DOHH2 (cell line): ENCODE data around the gene RHBDD3.

Experiments used
- H3F3A ChIP-seq: fragments of 200-600 bp; sonication (generic), shearing (Covaris generic); 2 replicates; pipeline ENCODE4 v1.6.0; 2016; ENCODE audit warnings: antibody characterized with exemption, mild to moderate bottlenecking; ENCODE audit not compliant: control insufficient read depth, insufficient read depth
- H3K27ac ChIP-seq: fragments of 200-600 bp; sonication (generic); 2 replicates; pipeline ENCODE4 v1.5.1; 2014; ENCODE audit warnings: low read depth, mild to moderate bottlenecking, low read length, moderate library complexity
- H3K27me3 ChIP-seq: fragments of 200-600 bp; sonication (generic); 2 replicates; pipeline ENCODE4 v1.6.1; 2014; ENCODE audit warnings: mild to moderate bottlenecking, low read length, mixed read lengths; ENCODE audit not compliant: control insufficient read depth
- H3K36me3 ChIP-seq: fragments of 200-600 bp; sonication (generic); 2 replicates; pipeline ENCODE4 v1.6.1; 2014; ENCODE audit warnings: mild to moderate bottlenecking, low read length, moderate library complexity, mixed read lengths; ENCODE audit not compliant: control insufficient read depth
- H3K4me1 ChIP-seq: fragments of 200-600 bp; sonication (generic); 2 replicates; pipeline ENCODE4 v1.6.1; 2014; ENCODE audit warnings: mild to moderate bottlenecking, low read length, mixed read lengths; ENCODE audit not compliant: control insufficient read depth
- H3K4me2 ChIP-seq: fragments of 200-600 bp; sonication (generic); 2 replicates; pipeline ENCODE4 v1.6.0; 2014; ENCODE audit warnings: mild to moderate bottlenecking, low read length, moderate library complexity
- H3K4me3 ChIP-seq: fragments of 200-600 bp; sonication (generic); 2 replicates; pipeline ENCODE4 v1.5.1; 2014; ENCODE audit warnings: mild to moderate bottlenecking, low read length, mixed read lengths
- H3K79me2 ChIP-seq: fragments of 200-600 bp; sonication (generic); 2 replicates; pipeline ENCODE4 v1.6.1; 2014; ENCODE audit warnings: mild to moderate bottlenecking, low read length, mixed read lengths; ENCODE audit not compliant: control insufficient read depth
- H3K9me2 ChIP-seq: fragments of 200-600 bp; sonication (generic); replicated peaks from 2 replicates; pipeline ENCODE4 v1.6.1; 2014; ENCODE audit warnings: mild to moderate bottlenecking, low read length, mixed read lengths; ENCODE audit not compliant: control insufficient read depth
- H3K9me3 ChIP-seq: fragments of 200-600 bp; sonication (generic); 2 replicates; pipeline ENCODE4 v1.6.1; 2014; ENCODE audit warnings: antibody characterized with exemption, low read length, mixed read lengths; ENCODE audit not compliant: control insufficient read depth, insufficient read depth
- H4K20me1 ChIP-seq: fragments of 200-600 bp; sonication (generic); 2 replicates; pipeline ENCODE4 v1.6.0; 2014; ENCODE audit warnings: low read depth, mild to moderate bottlenecking, antibody characterized with exemption, low read length, moderate library complexity; ENCODE audit not compliant: control insufficient read depth, insufficient read depth
- CTCF ChIP-seq: fragments of 200-600 bp; sonication (generic); IDR thresholded peaks from one replicate; pipeline ENCODE4 v1.5.1; 2014; ENCODE audit warnings: antibody characterized with exemption, mild to moderate bottlenecking, low read depth, low read length; ENCODE audit not compliant: poor library complexity, severe bottlenecking
- EZH2phosphoT487 ChIP-seq: fragments of 200-600 bp; sonication (generic); IDR thresholded peaks from 2 replicates; pipeline ENCODE4 v1.6.1; 2017; ENCODE audit warnings: borderline replicate concordance, mild to moderate bottlenecking, antibody characterized with exemption, low read length, moderate library complexity, mixed read lengths

The RHBDD3 gene

GRCh38 chr22:29306175-29306834 is 38.5 kb upstream of the RHBDD3 start, which contains the start of gene GAS2L1:
Gene GAS2L1 (plus strand): TSS chr22:29306650. CDS start chr22:29308106, 1,456 bp downstream.
- Histone ChIP-seq H3K9me3 (no peaks in the 10 kb centered on the region), H3K4me3 (peak within 1 kb of the TSS; percentile 78), H3K4me2 (peak within 1 kb of the TSS; percentile 96), H4K20me1 (peaks cover 3% of the 10 kb centered on the region; the same call in 1 of the 2 replicates), H3K27ac (no peak within 1 kb of the TSS), H3F3A (peaks cover 1% of the 10 kb centered on the region; the same call in 1 of the 2 replicates), H3K79me2 (no peaks in the 10 kb centered on the region), H3K27me3 (peaks cover 10% of the 10 kb centered on the region), H3K9me2 (no peaks in the 10 kb centered on the region), H3K4me1 (peaks cover 31% of the 10 kb centered on the region), H3K36me3 (0 out of 2 replicates have a peak, but pooled peaks cover under 1% of the 10 kb centered on the region)
- TF ChIP-seq CTCF (peak; percentile 60), EZH2phosphoT487 (0 out of 2 replicates have a peak, but pooled peaks have one; percentile 44)

DNA sequence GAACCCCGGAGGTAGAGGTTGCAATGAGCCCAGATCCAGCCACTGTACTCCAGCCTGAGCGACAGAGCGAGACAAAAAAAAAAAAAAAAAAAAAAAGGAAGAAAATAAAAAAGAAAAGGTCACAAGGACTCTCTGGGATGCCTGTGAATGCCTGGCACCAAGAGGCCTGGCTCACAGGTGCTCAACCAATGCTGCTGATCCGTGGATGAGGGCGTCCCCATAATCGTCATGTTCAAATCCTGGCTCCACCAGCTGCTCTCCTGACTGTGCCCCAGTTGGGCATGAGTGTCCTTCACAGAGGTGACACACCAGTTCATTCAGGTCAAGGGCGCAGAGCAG is 38.0 kb upstream of the RHBDD3 start:
- H3K27ac ChIP-seq, result no peak overlapping the region
- H3K4me1 ChIP-seq, result peaks cover 31% of the 10 kb centered on the region
- H3K9me3 ChIP-seq, result no peaks in the 10 kb centered on the region
- H3K9me2 ChIP-seq, result no peaks in the 10 kb centered on the region
- no peak for TF ChIP-seq EZH2phosphoT487
- no peak for TF ChIP-seq CTCF
- peak overlapping the region; percentile 78 for H3K4me3 ChIP-seq
- peaks cover 5% of the 10 kb centered on the region for H3F3A ChIP-seq
- no peaks in the 10 kb centered on the region for H3K79me2 ChIP-seq
- peaks cover 3% of the 10 kb centered on the region; the same call in 1 of the 2 replicates for H4K20me1 ChIP-seq
- H3K4me2 ChIP-seq, result peak overlapping the region; percentile 96
- H3K27me3 ChIP-seq, result peaks cover 10% of the 10 kb centered on the region
- peaks cover 5% of the 10 kb centered on the region for H3K36me3 ChIP-seq

DNA sequence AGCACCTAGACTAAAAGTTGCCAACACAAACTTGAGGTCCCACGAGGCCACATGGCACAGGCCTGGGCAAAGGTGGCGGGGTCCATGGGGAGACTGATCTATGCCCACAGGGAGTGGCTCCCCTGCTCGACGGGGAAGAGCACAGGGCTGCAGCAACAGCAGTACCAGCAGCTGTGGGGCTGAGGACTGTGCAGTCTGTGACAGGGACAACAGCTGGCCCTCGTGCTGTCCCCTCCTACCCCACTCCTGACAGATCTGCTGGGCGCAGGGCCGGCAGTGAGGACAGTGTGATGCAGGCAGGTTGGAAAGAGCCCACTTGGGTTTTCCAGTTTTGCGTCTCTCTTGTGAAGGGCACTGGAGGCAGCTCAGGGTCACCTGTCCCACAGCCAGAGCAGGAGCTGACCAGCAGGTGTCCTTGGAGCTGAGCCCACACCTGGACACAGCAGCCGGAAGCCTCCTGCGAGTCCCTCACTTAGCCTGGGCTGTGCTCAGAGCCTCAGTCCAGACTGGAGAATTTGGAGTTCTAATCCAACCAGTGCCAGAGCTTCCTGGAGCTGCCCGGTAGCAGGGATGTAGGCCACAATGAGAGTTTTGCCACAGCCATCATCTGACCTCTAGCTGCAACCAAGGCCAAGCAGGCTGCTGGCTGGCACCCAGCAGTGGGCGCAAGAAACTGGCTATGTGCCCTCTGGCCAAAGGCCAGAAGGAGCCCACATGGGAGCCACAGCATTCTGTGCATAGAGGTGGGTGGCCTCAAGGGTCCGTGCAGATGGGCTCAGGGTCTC is 35.1 kb upstream of the RHBDD3 start:
- Histone ChIP-seq H3K9me2 (no peaks in the 10 kb centered on the region), H3K27ac (no peak overlapping the region), H3K4me3 (no peak overlapping the region), H3K27me3 (peaks cover 10% of the 10 kb centered on the region), H3K79me2 (no peaks in the 10 kb centered on the region), H3K9me3 (no peaks in the 10 kb centered on the region), H3F3A (peaks cover 26% of the 10 kb centered on the region), H3K4me2 (peak overlapping the region; percentile 28), H3K4me1 (peaks cover 29% of the 10 kb centered on the region), H3K36me3 (peaks cover 29% of the 10 kb centered on the region), H4K20me1 (peaks cover 6% of the 10 kb centered on the region; the same call in 1 of the 2 replicates)
- TF ChIP-seq CTCF (no peak), EZH2phosphoT487 (no peak)
